GM18907 (cell line): ENCODE data around the gene NT5DC3.
"Not testable (repeated sequence)": the region's sequence is repeated elsewhere in the genome, so short reads cannot be mapped to it uniquely, and the experiment has no call there.

Experiments
- ATAC-seq: cut with Tn5 transposase; IDR thresholded peaks from one replicate; pipeline ENCODE4 v1.9.1; 2021; ENCODE audit warnings: mild to moderate bottlenecking, moderate library complexity; ENCODE audit not compliant: unreplicated experiment

NT5DC3 gene

GRCh38 chr12:103811791-103812190, 29.2 kb downstream of the NT5DC3 start:
- ATAC-seq = no peak

DNA sequence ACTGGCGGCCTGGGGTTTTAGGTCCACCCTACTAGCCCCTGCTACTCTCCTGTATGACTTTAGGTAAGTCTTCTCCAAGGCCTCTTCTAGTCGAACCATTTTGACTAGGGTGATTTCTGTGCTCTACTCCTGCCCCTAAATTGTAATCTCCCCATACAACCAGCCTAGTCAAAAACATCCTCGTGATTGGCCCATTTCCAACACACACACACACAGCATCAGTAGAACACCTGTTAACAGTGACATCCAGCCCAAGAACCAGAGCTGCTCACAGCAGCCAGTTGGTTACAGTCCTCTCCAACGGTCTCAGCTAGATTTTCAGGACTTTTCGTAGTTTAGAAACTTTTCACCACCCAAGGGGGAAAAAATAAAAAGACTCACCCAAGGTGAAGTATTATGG, 30.9 kb downstream of the NT5DC3 start:
- no peak for ATAC-seq

- ATAC-seq = not testable (repeated sequence)
Measured at GRCh38 chr12:103809639-103810038, 31.4 kb downstream of the NT5DC3 start.

DNA sequence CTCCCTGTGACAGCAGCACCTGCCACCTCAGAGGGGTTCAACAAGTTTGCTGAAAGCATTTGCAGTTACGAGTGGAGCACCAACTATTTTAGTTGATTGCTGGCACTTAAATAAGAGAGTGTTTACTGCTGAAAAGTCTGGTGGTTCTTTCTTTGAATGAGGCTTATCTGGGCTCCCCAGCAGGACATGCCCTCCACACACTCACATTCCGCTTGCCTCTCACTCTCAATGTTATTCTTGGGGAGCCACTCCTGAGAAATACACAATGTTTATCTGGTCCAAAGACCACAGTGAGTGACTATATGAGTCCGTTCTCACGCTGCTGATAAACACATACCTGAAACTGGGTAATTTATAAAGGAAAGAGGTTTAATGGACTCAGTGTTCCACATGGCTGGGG, 31.9 kb downstream of the NT5DC3 start:
- no peak for ATAC-seq

DNA sequence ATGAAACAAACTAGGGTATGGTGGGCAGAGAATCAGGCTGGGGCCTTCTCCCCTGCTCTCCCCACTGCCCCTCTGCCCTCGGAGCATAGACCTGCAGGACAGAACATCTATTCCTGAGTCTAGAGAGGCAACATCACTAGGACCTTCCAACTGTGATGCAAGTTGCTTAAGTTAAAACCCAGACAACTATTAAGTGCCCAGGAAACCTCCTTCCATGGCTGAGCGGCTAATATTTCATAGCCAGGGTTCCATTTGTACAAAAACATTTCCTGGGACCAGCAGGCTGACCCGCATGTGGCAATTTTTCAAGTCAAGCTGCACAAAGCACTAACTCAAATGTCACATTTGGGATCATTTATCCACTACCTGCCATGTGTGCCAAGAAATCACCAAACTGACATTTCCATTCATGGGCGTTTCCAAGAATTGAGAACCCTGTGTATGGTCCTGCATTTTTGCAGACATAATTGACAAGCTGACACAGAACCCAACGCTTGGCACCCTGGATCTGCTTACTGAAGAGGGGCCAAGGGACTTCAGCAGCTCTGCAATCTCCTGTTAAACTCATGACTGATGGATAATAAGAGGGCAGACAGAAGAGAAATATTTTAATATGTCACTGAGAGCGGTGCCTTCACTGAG, 32.7 kb downstream of the NT5DC3 start:
- ATAC-seq = no peak

- no peak for ATAC-seq
Measured at GRCh38 chr12:103807561-103808238, 33.3 kb downstream of the NT5DC3 start.

DNA sequence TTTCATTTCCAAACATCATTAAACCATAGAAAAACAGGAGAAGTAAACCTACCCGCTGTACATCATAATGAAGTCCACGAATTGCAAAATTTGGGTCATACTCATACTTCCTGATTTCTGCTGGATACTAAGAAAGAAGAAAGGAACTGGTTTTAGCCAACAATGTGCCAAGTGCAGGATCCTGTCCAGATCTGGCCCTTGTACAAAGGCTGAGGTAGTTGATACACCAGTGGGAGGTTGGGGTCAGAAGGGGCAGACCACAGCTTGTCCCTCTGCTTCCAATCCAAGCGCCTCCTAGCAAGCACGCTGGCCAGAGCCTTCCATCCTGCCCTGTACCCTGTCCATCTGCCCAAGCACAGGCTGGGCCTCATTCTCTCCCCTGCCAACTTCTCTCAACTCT, 34.2 kb downstream of the NT5DC3 start:
- ATAC-seq = no peak

- no peak for ATAC-seq
Measured at GRCh38 chr12:103805655-103806360, 35.2 kb downstream of the NT5DC3 start.

DNA sequence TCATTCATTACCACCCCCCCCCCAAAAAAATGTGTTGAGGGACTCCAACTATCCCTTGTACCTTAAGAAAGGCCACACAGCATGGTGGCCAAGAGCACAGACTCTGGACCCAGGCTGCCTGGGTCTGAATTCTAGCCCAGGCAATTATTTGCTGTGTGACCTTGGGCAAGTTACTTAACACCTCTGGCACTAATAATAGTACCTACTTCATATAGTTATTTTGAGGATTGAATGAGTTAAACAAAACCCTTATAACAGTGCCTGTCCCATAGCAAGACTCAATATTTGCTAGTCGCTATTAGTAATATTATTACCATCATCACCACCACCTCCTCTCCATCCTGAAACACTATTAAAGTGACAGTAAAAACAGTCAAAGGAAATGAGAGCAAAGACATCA, 37.2 kb downstream of the NT5DC3 start:
- no peak for ATAC-seq

DNA sequence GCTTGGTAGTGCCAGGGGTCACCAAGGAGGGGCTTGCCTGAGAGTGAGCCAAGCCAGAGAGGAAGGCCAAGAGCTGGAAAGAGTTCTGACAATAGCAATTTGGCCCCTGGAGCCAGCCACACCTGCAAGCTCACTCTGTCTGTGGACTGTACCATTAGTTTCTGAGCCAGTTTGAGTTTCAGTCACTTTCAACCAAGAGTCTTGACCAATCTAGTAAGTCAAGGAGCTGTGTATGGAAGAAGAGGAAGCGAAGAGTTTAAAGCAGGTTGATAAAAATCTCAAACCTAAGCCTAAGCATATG, 38.5 kb downstream of the NT5DC3 start:
- ATAC-seq = no peak

- ATAC-seq = no peak
Measured at GRCh38 chr12:103801709-103802585, 39.1 kb downstream of the NT5DC3 start.

DNA sequence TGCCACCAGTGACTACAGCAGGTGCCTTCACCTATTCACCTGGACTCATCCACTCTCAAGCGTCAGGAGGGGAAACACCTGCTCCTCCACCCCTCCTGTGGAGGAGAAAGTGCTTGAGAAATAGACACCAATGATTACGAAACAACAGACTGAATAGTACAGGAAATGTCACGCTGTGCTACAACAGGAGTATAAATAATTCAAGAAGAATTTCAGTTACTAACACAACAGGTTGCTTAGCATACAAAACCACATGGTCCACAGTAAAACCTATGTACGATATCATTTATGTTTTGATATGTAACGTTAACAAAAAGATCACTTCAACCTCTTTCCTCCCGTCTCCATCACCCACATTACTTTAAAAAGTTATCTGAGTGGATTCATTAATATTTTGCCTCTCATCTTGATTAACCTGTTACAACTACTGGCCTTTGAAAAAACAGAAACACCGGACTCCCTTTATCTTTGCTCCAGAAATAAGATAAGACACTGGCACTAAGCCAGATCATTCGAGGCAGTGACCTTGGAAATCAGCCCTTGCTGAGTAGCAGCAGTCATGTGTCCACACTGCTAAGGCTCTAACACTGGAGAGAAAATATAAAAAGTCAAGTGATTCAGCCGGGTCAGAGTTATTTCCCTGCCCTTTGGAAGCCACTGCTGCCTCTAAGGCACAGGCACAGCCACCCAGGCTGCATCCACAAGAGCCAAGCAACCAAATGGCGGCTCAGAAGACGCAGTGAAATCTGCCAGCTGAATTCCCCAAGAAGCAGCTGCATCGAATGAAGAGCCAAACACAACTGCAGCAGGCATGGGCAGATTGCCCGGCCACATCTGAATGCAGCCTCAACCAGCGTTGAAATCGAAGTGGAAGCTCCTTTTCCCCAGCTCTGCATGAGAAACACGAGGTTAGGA, 40.9 kb downstream of the NT5DC3 start:
- ATAC-seq = no peak

GRCh38 chr12:103799504-103799856, 41.6 kb downstream of the NT5DC3 start:
- no peak for ATAC-seq

- ATAC-seq = no peak
Measured at GRCh38 chr12:103798586-103798985, 42.4 kb downstream of the NT5DC3 start.

- no peak for ATAC-seq
Measured at GRCh38 chr12:103794309-103795213, 46.5 kb downstream of the NT5DC3 start.

GRCh38 chr12:103793512-103794045, 47.5 kb downstream of the NT5DC3 start:
- no peak for ATAC-seq

DNA sequence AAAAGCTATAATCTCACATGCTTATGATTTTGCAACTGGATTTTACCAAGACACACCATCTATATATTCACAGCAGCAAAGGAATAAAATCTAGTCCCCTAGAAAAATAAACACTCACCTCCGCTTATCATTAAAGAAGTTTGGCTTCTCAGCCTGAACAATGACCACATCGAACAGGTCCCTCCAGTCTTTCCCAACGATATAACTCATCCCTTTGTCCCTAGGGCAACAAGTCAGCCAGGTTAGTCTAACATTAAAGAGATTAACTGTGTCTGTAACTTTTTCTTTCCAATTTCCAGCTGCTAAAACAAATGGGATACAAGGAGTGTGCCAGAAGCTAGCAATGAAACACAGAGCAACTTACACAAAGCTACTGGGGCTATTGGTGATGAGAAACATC, 48.0 kb downstream of the NT5DC3 start:
- ATAC-seq = no peak

DNA sequence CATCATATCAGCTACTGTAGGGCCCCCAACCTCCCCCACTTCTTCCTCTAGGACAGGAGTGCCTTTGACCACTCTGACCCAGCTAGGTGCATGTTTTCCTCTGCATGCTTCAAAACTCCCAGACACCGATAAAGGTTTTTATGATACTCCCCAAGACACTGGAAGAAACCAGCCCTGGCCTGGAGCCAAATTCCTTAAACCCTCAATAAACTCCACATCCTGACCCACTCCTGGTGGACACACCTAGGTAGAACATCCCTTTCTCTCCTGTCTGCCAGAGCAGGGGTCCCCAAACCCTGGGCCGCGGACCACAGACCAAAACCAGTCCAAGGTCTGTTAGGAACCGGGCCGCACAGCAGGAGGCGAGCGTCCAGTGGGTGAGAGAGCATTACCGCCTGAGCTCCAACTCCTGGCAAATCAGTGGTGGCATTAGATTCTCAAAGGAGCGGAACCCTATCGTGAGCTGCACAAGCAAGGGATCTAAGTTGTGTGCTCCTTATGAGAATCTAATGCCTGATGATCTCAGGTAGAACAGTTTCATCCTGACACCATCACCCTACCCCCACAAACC, 49.6 kb downstream of the NT5DC3 start:
- no peak for ATAC-seq

DNA sequence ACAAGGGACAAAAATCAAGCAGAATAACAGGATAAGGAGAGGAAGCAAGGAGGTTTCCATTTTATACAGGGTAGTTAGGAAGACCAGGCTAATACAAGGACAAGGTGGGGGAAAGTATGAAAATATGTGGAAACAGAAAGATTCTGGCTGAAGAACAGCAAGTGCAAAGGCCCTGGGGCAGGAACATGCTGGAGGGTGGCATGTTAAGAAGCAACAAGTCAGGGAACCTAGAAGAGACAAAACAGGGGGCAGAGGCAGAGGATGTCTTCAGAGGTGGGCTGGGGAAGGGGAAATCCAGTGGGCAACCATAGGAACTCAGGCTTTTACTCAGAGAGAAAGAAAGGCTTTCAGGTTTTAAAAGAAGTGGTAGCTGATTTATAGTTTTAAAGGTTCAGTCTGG, 54.8 kb downstream of the NT5DC3 start:
- ATAC-seq = no peak
